K562 (cell line): ENCODE results near the gene UFSP1. TPM values are rescaled to one million over a fixed set of nuclear protein-coding genes. Genes with fewer than 3 reads are reported as not detected.

ENCODE experiments used
- GTF2F1 ChIP-seq: IDR thresholded peaks from 2 replicates; pipeline ENCODE4 v1.6.1; 2011; ENCODE audit warnings: low read depth, low read length, improper control_type of control experiment
- HDAC1 ChIP-seq, 2 experiments: fragments of 450-650 bp; IDR thresholded peaks; 2 replicates each; pipeline ENCODE4 v1.6.1; 2016 to 2017; ENCODE audit warnings: inconsistent platforms in 1 of 2, mild to moderate bottlenecking in 1 of 2, moderate library complexity in 1 of 2
- MCM3 ChIP-seq: fragments of 450-650 bp; IDR thresholded peaks from 2 replicates; pipeline ENCODE4 v1.6.1; 2016
- NFATC3 ChIP-seq: fragments of 450-650 bp; IDR thresholded peaks from 2 replicates; pipeline ENCODE4 v1.6.1; 2017; ENCODE audit warnings: mild to moderate bottlenecking
- NONO ChIP-seq, 2 experiments: fragments of 200-400 bp in 1 of 2; fragments of 450-650 bp in 1 of 2; formaldehyde crosslinking in 1 of 2; IDR thresholded peaks; 2 replicates each; pipeline ENCODE4 v1.6.1; 2017; ENCODE audit warnings: low read depth in 2 of 2, mild to moderate bottlenecking in 2 of 2, moderate library complexity in 2 of 2, low read length in 1 of 2
- PRMT5 ChIP-seq: sonication (generic); formaldehyde crosslinking; IDR thresholded peaks from 2 replicates; pipeline ENCODE4 v1.5.0; 2020; ENCODE audit warnings: missing genetic modification reagents
- PTBP1 ChIP-seq: fragments of 200-400 bp; formaldehyde crosslinking; IDR thresholded peaks from 2 replicates; pipeline ENCODE4 v1.6.1; 2017; ENCODE audit warnings: low read depth, low read length
- RB1 ChIP-seq: fragments of 450-650 bp; IDR thresholded peaks from 2 replicates; pipeline ENCODE4 v1.6.1; 2017; ENCODE audit warnings: low read depth, mild to moderate bottlenecking
- SIX5 ChIP-seq, 2 experiments: IDR thresholded peaks; 2 replicates each; pipeline ENCODE4 v1.6.1; 2011; ENCODE audit warnings: low read length in 2 of 2, borderline replicate concordance in 1 of 2, low read depth in 1 of 2, mild to moderate bottlenecking in 1 of 2, moderate library complexity in 1 of 2; ENCODE audit not compliant: insufficient read depth in 1 of 2
- ZHX1 ChIP-seq: fragments of 150-350 bp; conservative IDR thresholded peaks from 2 replicates; pipeline ENCODE4 v1.6.1; 2014; ENCODE audit warnings: low read length
- ZNF212 ChIP-seq: fragments of 450-650 bp; formaldehyde crosslinking; IDR thresholded peaks from 2 replicates; pipeline ENCODE4 v1.4.0; 2020; ENCODE audit warnings: mild to moderate bottlenecking
- ZNF3 ChIP-seq: fragments of 250-450 bp; sonication (Bioruptor Pico); IDR thresholded peaks from 2 replicates; pipeline ENCODE4 v1.5.0; 2021; ENCODE audit warnings: mild to moderate bottlenecking, moderate library complexity
- ZNF512 ChIP-seq: IDR thresholded peaks from 2 replicates; pipeline ENCODE4 v1.6.1; 2016; ENCODE audit warnings: missing genetic modification characterization, missing compliant biosample characterization
- ZNF518B ChIP-seq: fragments of 250-450 bp; sonication (Bioruptor Pico); IDR thresholded peaks from 2 replicates; pipeline ENCODE4 v1.5.0; 2021; ENCODE audit warnings: mild to moderate bottlenecking, moderate library complexity
- ZNF696 ChIP-seq: fragments of 250-450 bp; sonication (Bioruptor Pico); conservative IDR thresholded peaks from 2 replicates; pipeline ENCODE4 v1.4.0; 2020; ENCODE audit warnings: mild to moderate bottlenecking, moderate library complexity
- ZNF707 ChIP-seq: fragments of 250-450 bp; sonication (Bioruptor Pico); conservative IDR thresholded peaks from 2 replicates; pipeline ENCODE4 v1.8.0; 2022; ENCODE audit warnings: inconsistent platforms, mild to moderate bottlenecking, moderate library complexity
- ZNF76 ChIP-seq: fragments of 250-450 bp; sonication (Bioruptor Pico); IDR thresholded peaks from 2 replicates; pipeline ENCODE4 v1.4.0; 2020; ENCODE audit warnings: mild to moderate bottlenecking, moderate library complexity, borderline replicate concordance
- polyA plus RNA-seq, 8 experiments: library from polyadenylated mRNA; depleted of rRNA in 4 of 8; stranded (reverse) in 5 of 8; unstranded in 3 of 8; fragments of >200 nt; fragmentation: Nextera tagmentation in 2 of 8; fragmentation: Illumina TruSeq in 1 of 8; extraction: Ambion mirVana in 2 of 8; extraction: Trizol in 1 of 8; gene quantifications; 2 replicates each; pipeline versions ENCODE4 v1.2.1 to v1.2.3, GENCODE V29; 2011 to 2014; ENCODE audit warnings: inconsistent platforms in 1 of 8, missing spikeins in 1 of 8
- total RNA-seq, 7 experiments: library from RNA; depleted of rRNA in 6 of 7; stranded (reverse); fragments of >200 nt in 6 of 7; fragmentation: Illumina TruSeq in 2 of 7; extraction: Trizol in 2 of 7; gene quantifications; 2 replicates each; pipeline versions ENCODE4 v1.2.1 to v1.2.3, GENCODE V29; 2011 to 2021; ENCODE audit warnings: low replicate concordance in 1 of 7
- TF ChIP-seq, protein P1 (sequence below): sonication (generic); formaldehyde crosslinking; IDR thresholded peaks from 2 replicates; pipeline ENCODE4 v1.8.1; 2023; ENCODE audit warnings: mild to moderate bottlenecking, missing genetic modification reagents

The UFSP1 gene
- total and polyA plus RNA-seq, 9 of the 15 experiments (the other 6 are each of a cell fraction or from before 2014, with no cell fraction given) = 0.50 to 18.8 (median 2.1) TPM

DNA sequence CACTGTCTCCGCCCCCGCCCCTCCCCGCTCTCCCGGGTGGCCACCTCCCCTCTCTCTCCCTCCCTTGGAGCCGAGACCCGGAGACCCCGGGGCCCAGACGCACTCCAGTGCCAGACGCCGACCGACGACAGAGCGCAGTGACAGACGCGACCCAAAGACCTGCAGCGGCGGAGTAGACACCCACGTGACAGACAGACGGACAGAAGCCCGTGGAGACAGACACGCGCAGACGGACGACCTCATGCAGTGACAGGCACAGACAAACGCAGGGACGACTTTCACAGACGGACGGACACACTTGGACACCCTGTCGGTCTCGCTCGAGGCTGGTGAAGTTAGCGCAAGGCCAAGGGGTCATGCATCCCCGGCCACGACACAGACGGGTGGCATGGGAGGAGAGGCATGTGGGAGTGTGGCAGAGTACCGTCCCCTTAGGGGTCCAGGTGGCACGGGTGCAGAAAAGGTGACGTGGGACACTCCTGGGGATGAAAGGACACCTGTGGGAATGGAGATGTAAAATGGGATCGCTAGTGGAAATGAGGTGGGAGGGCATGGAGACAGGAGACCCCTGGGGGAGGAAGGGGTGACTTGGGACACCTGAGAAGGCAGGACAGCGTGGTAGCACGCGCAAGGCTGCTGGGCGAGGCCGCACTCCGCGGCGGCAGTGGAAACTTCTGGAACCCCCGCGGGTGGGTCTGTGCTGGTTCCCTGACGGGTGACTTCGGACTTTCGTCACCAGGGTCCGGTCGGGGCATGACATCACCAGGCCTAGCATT is 6.6 kb upstream of the UFSP1 start (continued):
- no peak for TF ChIP-seq ZNF518B (CRISPR knock-in tag)
- TF ChIP-seq HDAC1 (IDR thresholded peaks at IDR 0.05) = peak in 1 of 2 experiments; percentile 94; a peak in 2 of 4 replicates
- TF ChIP-seq, protein P1, sequence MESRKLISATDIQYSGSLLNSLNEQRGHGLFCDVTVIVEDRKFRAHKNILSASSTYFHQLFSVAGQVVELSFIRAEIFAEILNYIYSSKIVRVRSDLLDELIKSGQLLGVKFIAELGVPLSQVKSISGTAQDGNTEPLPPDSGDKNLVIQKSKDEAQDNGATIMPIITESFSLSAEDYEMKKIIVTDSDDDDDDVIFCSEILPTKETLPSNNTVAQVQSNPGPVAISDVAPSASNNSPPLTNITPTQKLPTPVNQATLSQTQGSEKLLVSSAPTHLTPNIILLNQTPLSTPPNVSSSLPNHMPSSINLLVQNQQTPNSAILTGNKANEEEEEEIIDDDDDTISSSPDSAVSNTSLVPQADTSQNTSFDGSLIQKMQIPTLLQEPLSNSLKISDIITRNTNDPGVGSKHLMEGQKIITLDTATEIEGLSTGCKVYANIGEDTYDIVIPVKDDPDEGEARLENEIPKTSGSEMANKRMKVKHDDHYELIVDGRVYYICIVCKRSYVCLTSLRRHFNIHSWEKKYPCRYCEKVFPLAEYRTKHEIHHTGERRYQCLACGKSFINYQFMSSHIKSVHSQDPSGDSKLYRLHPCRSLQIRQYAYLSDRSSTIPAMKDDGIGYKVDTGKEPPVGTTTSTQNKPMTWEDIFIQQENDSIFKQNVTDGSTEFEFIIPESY (CRISPR knock-in tag) = no peak; the same call in 1 of the 2 replicates
- TF ChIP-seq ZNF707 (CRISPR knock-in tag) = no peak
- no peak for TF ChIP-seq SIX5 (IDR thresholded peaks at IDR 0.05; ENCODE audit: borderline replicate concordance in 1 of 2, insufficient read depth in 1 of 2, low read depth in 1 of 2, low read length in 2 of 2)
- no peak for TF ChIP-seq RB1
- TF ChIP-seq NONO (IDR thresholded peaks at IDR 0.05; ENCODE audit: low read depth in 2 of 2, low read length in 1 of 2) = no peak
- TF ChIP-seq MCM3 = no peak
- TF ChIP-seq NFATC3 = no peak
- no peak for TF ChIP-seq ZNF212
- no peak for TF ChIP-seq ZNF76 (CRISPR knock-in tag)
- TF ChIP-seq PTBP1 = no peak
- no peak for TF ChIP-seq ZNF512 (tag)
- TF ChIP-seq GTF2F1 = 0 out of 2 replicates have a peak, but pooled peaks have one; percentile 29
- TF ChIP-seq ZHX1 = no peak
- no peak for TF ChIP-seq ZNF696 (CRISPR knock-in tag)
- TF ChIP-seq PRMT5 = no peak
- no peak for TF ChIP-seq ZNF3 (CRISPR knock-in tag)
